ENCODE data around the gene GPX7.
"Not testable (repeated sequence)": the region's sequence is repeated elsewhere in the genome, so short reads cannot be mapped to it uniquely, and the experiment has no call there.

GPX7 gene

GRCh38 chr1:52601991-52602855 is at the start of gene GPX7:
GPX7 (plus strand) TSS chr1:52602371; CDS start chr1:52602410, 39 bp downstream.
- peak; percentile 70 for DNase-seq

- DNase-seq: peak; percentile 97
Observed at GRCh38 chr1:52552505-52553361, 49.4 kb upstream of the GPX7 start, which contains the start of gene TUT4. TUT4 (minus strand) TSS chr1:52553092; CDS start chr1:52526280, 26,812 bp downstream.

DNA sequence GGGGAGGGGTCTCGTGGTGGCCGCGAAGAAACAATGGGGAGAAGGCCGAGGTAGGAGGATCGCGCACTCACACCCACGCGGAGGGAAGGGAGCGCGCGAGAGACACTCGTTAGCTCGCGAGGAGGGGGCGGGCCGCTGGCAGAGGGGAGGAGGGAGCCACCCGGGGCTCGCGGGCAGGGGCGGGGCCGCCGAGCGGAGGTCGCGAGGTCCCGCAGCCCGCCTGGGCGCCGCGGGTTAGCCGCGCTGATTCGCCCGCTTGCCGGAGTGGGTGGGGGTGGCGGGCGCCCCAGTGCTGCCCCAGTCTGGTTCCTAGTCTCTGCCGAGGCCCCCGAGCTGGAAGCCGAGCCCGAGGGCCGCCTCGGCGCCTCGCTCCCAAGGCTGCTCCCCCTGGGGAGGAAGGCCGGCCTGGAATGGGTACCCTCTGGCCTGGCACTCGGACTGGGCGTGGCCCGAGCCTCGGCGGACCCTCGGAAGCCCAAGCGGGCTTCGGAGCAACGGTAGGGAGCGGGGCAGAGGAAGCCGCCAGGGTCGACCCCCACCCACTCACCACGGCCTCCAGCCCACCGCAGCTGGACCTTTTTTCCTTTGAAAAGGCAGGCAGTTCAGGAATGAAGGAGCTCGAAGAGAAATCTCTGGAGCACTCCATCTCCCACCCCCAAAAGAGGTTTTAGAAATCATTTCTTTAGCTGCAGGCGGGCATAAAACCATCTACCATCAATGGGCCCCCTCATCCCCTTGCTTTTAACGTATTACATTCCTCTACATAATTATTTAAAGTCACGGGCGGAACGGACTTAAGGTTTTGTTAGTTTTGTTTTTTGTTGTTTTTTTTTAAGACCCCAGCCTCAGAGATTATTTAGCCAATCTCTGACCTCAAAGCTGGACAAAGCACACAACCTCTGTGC is 48.6 kb upstream of the GPX7 start:
- DNase-seq: peak; percentile 96

DNA sequence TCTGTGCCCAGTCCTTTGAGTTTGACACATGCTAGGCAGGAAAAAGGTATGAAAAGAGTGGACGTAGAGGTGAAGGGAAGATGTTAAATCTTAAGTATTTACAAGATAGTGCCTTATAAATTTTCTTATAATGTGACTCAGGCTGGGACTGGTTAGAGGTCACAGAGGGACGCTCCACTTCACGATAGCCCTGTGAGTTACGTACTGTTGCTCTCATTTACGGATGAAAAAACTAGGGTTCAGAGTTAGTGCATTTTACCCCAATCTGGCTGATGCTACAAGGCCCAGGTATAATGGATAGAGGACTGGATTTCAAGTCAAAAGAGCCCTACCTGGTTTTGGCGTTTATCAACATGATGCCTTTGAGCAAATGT is 47.9 kb upstream of the GPX7 start:
- no peak for DNase-seq

GRCh38 chr1:52554756-52555155 is 47.4 kb upstream of the GPX7 start:
- no peak for DNase-seq

DNA sequence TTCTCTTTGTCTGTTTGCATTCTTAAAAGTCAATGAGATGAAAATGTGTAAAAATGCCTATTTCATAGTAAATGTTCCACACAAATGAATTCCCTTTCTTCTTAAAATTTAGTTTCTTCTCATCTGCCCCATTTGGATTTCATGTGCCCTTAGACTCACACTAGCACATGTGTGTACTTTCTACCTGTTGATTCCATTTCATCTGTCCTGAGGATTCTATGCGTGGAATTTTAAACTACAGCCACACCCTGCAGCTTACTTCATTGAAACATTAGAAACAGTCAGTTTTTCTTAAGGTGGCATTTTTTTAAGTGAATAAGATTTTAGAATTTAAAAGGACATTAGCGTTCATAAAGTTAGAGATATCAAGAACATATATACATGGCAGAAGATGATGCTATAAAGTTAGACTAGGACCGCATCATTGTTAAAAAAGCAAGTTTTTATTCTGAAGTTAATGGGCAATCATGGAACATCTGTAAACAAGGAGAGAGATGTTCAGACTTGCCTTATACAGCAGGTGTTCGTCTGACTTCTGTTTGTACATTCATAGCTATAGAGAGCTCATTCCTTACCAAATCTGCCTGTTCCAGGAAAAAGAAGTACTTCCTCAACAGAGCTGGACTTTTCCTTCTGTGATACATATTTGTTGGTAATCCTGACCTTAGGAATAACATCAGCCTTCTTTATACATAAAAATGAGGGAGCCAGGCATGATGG is 45.4 kb upstream of the GPX7 start:
- DNase-seq: no peak

DNA sequence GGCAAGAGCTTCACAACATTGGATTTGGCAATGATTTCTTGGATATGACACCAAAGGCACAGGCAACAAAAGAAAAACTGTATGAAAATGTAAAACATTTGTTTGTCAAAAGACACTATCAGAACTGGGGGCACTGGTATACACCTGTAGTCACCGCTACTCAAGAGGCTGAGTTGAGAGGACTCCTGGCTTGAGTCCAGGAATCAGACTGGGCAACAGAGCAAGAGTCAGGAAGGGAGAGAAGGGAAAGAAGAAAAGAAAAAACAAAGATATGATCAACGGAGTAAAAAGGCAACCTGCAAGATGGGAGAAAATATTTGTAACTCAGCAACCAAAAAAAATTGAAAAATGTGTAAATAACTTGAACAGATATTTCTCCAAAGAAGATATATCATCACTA is 43.2 kb upstream of the GPX7 start:
- DNase-seq: no peak

DNA sequence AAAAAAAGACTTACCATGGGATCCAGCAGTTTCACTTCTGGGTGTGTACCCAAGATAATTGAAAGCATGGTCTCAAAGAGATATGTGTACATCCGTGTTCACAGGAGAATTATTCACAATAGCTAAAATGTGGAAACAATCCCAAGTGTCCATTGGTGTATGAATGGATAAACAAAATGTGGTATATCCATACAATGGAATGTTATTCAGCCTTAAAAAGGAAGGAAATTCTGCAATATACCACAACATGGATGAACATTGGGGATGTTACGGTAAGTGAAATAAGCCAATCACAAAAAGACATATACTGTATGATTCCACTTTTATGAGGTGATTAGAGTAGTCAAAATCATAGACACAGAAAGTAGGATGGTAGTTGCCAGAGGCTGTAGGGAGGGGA is 42.3 kb upstream of the GPX7 start:
- DNase-seq: no peak

DNA sequence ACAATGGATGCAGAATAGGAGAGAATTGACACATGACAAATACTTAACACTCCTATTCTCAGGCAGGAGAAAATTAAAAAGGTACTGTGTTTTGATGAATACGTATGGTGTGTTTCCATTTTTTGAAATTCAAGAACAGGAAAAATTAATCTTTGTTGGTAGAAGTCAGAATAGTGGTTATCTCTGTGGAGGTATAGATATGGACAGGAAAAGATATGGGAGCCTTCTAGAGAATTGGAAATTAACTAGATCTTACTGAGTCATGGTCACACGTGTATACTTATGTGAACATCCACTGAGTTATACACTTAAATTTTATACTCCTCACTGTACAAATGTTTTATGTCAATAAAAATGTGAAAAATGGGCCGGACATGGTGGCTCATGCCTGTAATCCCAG is 39.4 kb upstream of the GPX7 start:
- no peak for DNase-seq

DNA sequence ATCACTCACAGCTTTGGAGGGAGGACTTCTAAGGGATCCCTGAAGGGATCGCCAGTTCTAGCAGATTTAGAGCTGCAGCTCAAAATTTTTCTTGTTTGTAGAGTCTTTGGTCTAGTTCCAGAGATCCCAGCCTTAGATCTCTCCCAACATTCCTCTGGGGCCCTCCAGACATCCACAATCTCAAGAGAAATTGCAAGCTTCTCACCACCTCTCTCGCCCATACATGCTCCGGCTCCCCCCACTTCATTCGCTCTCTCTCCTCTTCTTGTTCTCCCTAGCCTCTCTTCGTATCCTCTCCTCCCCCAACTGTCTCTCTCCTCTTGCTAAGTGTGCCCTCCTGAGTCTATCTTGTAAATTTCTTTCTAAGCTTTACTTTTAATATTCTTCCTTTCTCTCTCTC is 34.2 kb upstream of the GPX7 start:
- DNase-seq: no peak

GRCh38 chr1:52569449-52570210 is 32.5 kb upstream of the GPX7 start:
- no peak for DNase-seq

DNA sequence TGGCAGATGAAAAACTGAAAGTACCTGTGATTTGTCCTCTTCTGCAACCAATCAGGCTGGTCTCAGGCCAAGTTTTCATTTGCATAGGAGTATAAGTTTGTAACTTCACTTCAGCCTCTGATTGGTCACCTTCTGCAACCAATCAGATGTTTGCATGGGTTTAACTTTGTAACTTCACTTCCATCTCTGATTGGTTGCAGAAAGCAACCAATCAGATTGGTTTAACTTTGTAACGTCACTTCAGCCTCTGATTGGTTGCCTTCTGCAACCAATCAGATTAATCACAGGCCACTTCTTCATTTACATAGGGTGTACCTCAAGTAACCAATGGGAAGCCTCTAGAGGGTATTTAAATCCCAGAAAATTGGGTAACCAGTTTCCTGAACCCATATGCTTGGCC is 30.4 kb upstream of the GPX7 start:
- no peak for DNase-seq

DNA sequence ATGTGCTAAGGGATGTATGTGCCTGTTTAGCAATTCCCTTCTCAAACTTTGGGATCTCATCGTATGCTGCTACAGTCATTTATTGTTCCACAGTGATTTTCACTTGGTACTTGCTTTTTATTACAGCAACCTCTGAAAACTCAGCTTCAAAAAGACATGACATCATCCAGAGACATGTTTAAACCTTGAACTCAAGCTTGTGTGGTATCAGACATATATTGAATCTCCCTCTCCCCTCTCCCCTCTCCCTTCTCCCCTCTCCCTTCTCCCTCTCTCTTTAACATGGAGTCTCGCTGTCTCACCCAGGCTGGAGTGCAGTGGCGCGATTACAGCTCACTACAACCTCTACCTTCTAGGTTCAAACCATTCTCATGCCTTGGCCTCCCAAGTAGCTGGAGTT is 29.8 kb upstream of the GPX7 start:
- no peak for DNase-seq

DNA sequence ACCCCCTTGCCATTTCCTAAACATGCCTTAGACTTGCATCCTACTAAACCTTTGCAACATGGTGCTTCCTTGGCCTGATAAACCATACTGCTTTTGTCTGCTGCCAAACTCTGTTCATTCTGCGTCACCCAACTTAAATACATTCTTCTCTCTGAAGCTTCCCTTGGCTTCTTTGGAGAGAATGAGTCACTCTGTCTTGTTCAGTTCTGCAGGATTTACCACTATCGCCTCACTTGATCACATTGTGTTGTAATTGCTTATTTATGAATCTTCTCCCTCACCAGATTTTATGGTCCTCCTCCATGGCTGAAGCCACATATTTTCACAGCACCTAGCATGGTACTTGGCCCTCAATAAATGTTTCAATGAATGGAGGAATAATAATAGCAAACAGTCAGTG is 27.6 kb upstream of the GPX7 start:
- DNase-seq: no peak

DNA sequence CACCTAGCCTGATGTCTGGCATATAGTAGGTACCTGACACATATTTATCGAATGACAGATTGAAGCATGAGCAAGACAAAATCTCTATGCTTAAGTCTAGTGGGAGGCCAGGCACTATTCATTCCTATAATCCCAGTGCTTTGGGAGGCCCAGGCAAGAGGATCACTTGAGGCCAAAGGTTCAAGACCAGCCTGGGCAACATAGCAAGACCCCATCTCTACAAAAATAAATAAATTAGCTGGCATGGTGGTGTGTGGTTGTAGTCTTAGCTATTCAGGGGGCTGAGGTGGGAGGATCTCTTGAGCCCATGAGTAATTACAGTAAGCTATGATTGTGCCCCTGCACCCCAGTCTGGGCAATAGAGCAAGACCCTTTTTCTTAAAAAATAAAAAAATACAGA is 26.1 kb upstream of the GPX7 start:
- no peak for DNase-seq

- DNase-seq: not testable (repeated sequence)
Observed at GRCh38 chr1:52578066-52578465, 24.1 kb upstream of the GPX7 start.

- no peak for DNase-seq
Observed at GRCh38 chr1:52579415-52579814, 22.8 kb upstream of the GPX7 start.

DNA sequence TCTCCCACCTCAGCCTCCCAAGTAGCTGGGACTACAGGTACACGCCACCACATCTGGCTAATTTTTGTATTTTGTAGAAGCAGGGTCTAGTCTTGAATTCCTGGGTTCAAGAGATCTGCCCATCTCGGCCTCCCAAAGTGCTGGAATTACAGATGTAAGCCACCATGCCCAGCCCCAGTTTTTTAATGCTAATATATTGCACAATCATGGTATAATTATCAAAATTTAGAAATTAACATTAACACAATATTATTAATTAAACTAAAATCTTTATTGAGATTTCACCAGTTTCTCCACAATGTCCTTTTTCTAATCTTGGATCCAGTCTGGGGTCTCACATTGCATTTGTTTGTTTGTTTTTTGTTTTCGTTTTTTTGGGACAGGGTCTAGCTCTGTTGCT is 21.9 kb upstream of the GPX7 start:
- DNase-seq: no peak

GRCh38 chr1:52582116-52582696 is 20.0 kb upstream of the GPX7 start:
- no peak for DNase-seq

GRCh38 chr1:52585474-52585873 is 16.7 kb upstream of the GPX7 start:
- DNase-seq: no peak

DNA sequence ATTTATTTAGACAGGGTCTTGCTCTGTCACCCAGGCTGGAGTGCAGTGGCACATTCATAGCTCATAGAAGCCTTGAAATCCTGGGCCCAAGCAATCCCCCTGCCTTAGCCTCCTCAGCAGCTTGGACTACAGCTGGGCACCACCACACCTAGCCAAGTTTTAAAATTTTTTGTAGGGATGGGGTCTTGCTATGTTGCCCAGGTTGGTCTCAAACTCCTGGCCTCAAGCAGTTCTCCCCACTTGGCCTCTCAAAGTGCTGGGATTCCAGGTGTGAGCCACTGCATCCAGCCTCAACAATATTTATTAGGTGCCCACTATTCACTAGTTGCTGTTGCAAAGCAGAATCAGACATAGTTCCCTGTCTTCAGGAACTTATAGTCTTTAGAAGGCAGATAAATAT is 14.1 kb upstream of the GPX7 start:
- no peak for DNase-seq

Data from left hindlimb (tissue), 1 donor.